Uterus (tissue), 4 donors: ENCODE measurements around the gene OR8K1. TPM values are rescaled to one million over a fixed set of nuclear protein-coding genes. Genes with fewer than 3 reads are reported as not detected.

Experiments
- DNase-seq, 2 donors: peaks; one replicate each; pipeline ENCODE4 v3.0.0-alpha.2; 2019 to 2020
- H3K27ac ChIP-seq, 2 donors: fragments of 200-600 bp; sonication (generic); 1 replicate in 1 of 2; 2 replicates in 1 of 2; pipeline ENCODE4 v1.5.1; 2016 to 2018
- H3K27me3 ChIP-seq, 2 donors: fragments of 200-600 bp; sonication (generic); one replicate each; pipeline ENCODE4 v1.5.1; 2018 to 2019; ENCODE audit warnings: control low read depth in 1 of 2
- H3K36me3 ChIP-seq, 2 donors: fragments of 200-600 bp; sonication (generic); one replicate each; pipeline ENCODE4 v1.5.1; 2019; ENCODE audit warnings: control low read depth in 1 of 2
- H3K4me1 ChIP-seq, 2 donors: fragments of 200-600 bp; sonication (generic); one replicate each; pipeline ENCODE4 v1.5.1; 2018 to 2019; ENCODE audit warnings: control low read depth in 1 of 2
- H3K4me3 ChIP-seq, 2 donors: fragments of 200-600 bp; sonication (generic); 1 replicate in 1 of 2; 2 replicates in 1 of 2; pipeline ENCODE4 v1.5.1; 2018 to 2019; ENCODE audit warnings: mild to moderate bottlenecking in 1 of 2
- H3K9me3 ChIP-seq, 2 donors: fragments of 200-600 bp; sonication (generic); one replicate each; pipeline ENCODE4 v1.5.1; 2019; ENCODE audit warnings: control low read depth in 1 of 2
- POLR2A ChIP-seq, 2 donors: fragments of 450-650 bp; IDR thresholded peaks; one replicate each; pipeline ENCODE4 v1.6.1; 2016; ENCODE audit warnings: antibody characterized with exemption in 2 of 2, mild to moderate bottlenecking in 1 of 2, moderate library complexity in 1 of 2
- intact Hi-C: fragments of 100-400 bp; cut with DNase I; formaldehyde crosslinking; loops from one replicate; pipeline ENCODE4 v1.15.1; 2023; ENCODE audit warnings: low total_unique reads
- total RNA-seq, 4 donors: library from RNA; depleted of rRNA in 3 of 4; stranded (reverse); fragments of >200 nt in 3 of 4; gene quantifications; one replicate each; pipeline versions ENCODE4 v1.1.0 to v1.2.4, GENCODE V29; 2014 to 2023
- TF ChIP-seq, protein P1 (sequence below), 4 experiments: fragments of 200-600 bp in 2 of 4; fragments of 450-650 bp in 2 of 4; sonication (generic) in 2 of 4; IDR thresholded peaks; one replicate each; pipeline ENCODE4 v1.5.1; 2016 to 2019; ENCODE audit warnings: antibody characterized with exemption in 4 of 4, mild to moderate bottlenecking in 2 of 4, moderate library complexity in 1 of 4
- donor health status: DM: yes; HTN: yes; CAD: no.

Gene OR8K1
- total RNA-seq, 4 donors from 2014 or later = not detected

- TF ChIP-seq, protein P1, sequence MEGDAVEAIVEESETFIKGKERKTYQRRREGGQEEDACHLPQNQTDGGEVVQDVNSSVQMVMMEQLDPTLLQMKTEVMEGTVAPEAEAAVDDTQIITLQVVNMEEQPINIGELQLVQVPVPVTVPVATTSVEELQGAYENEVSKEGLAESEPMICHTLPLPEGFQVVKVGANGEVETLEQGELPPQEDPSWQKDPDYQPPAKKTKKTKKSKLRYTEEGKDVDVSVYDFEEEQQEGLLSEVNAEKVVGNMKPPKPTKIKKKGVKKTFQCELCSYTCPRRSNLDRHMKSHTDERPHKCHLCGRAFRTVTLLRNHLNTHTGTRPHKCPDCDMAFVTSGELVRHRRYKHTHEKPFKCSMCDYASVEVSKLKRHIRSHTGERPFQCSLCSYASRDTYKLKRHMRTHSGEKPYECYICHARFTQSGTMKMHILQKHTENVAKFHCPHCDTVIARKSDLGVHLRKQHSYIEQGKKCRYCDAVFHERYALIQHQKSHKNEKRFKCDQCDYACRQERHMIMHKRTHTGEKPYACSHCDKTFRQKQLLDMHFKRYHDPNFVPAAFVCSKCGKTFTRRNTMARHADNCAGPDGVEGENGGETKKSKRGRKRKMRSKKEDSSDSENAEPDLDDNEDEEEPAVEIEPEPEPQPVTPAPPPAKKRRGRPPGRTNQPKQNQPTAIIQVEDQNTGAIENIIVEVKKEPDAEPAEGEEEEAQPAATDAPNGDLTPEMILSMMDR (IDR thresholded peaks at IDR 0.05) = no peak
Measured at GRCh38 chr11:56333156-56333555, 12.7 kb upstream of the OR8K1 start.

DNA sequence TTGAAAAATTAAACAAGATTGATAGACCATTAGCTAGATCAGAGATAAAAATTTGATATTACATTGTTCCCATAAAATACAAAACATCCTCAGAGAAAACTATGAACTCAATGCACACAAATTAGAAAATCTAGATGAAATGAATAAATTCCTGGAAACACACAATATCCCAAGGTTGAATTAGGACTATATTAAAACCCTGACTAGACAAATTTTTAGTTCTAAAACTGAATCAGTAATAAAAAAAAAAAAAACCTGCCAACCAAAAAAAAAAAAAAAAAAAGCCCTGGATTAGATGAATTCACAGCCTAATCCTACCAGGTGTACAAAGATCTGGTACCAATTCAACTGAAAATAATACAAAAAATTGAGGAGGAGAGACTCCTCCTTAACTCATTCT lies 5.5 kb upstream of the OR8K1 start:
- intact Hi-C loops = no loop called here
- TF ChIP-seq POLR2A (IDR thresholded peaks at IDR 0.05) = no peak
- TF ChIP-seq, protein P1 (IDR thresholded peaks at IDR 0.05) = no peak
- Histone ChIP-seq H3K36me3 (no peaks in the 10 kb centered on the region), H3K27ac (no peak overlapping the region), H3K4me3 (no peak overlapping the region), H3K4me1 (no peaks in the 10 kb centered on the region), H3K9me3 (no peaks in the 10 kb centered on the region), H3K27me3 (no peaks in the 10 kb centered on the region)
- no peak for DNase-seq

More at GRCh38 chr11:56333156-56333555, 12.7 kb upstream of the OR8K1 start:
- no peak for DNase-seq
- intact Hi-C loops = no loop called here
- no peaks in the 10 kb centered on the region for H3K36me3 ChIP-seq
- no peak overlapping the region for H3K4me3 ChIP-seq
- no peak overlapping the region for H3K27ac ChIP-seq
- H3K4me1 ChIP-seq = no peaks in the 10 kb centered on the region
- no peaks in the 10 kb centered on the region for H3K27me3 ChIP-seq
- H3K9me3 ChIP-seq = no peaks in the 10 kb centered on the region

- H3K27me3 ChIP-seq = no peaks in the 10 kb centered on the region
- H3K4me3 ChIP-seq = no peak within 1 kb of the TSS
- no peaks in the 10 kb centered on the region for H3K4me1 ChIP-seq
- TF ChIP-seq, protein P1 (IDR thresholded peaks at IDR 0.05) = no peak
- no peak for TF ChIP-seq POLR2A (IDR thresholded peaks at IDR 0.05)
- no peaks in the 10 kb centered on the region for H3K9me3 ChIP-seq
- no peaks in the 10 kb centered on the region for H3K36me3 ChIP-seq
- intact Hi-C loops = no loop called here
- no peak for DNase-seq
- no peak within 1 kb of the TSS for H3K27ac ChIP-seq
Measured at GRCh38 chr11:56353991-56354390, 8.2 kb downstream of the OR8K1 start, which contains the start of gene OR8J1. Gene OR8J1 (plus strand): TSS chr11:56354291. CDS start chr11:56360247, 5,956 bp downstream.

DNA sequence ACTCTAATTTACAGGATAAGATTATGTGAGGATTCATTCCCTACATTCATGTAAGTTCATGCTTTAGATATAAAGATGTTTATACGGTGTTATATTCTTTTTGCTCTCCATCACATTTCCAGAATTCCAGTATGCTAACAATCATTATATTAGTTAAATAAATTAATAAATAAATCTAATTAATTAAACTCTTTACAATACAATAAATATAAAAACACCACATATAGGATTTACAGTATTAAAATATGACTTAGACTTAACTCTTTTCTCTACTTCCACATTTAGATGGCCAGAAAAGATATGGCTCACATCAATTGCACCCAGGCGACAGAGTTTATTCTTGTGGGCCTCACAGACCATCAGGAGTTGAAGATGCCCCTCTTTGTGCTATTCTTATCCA lies 29.5 kb downstream of the OR8K1 start, which contains the start of gene OR8U1:
Gene OR8U1 (plus strand): TSS at position 301 of the 400 bp plus-strand sequence. CDS start 0 bp downstream, at position 301.
- Histone ChIP-seq H3K27me3 (no peaks in the 10 kb centered on the region), H3K4me3 (no peak within 1 kb of the TSS), H3K27ac (no peak within 1 kb of the TSS), H3K4me1 (no peaks in the 10 kb centered on the region), H3K36me3 (no peaks in the 10 kb centered on the region), H3K9me3 (no peaks in the 10 kb centered on the region)
- intact Hi-C loops = no loop called here
- DNase-seq = no peak
- TF ChIP-seq, protein P1 (IDR thresholded peaks at IDR 0.05) = no peak
- no peak for TF ChIP-seq POLR2A (IDR thresholded peaks at IDR 0.05)

GRCh38 chr11:56380120-56380519 lies 34.3 kb downstream of the OR8K1 start:
- Histone ChIP-seq H3K9me3 (no peaks in the 10 kb centered on the region), H3K27me3 (no peaks in the 10 kb centered on the region), H3K27ac (no peak overlapping the region), H3K4me1 (no peaks in the 10 kb centered on the region), H3K4me3 (no peak overlapping the region), H3K36me3 (no peaks in the 10 kb centered on the region)
- DNase-seq = no peak
- TF ChIP-seq POLR2A (IDR thresholded peaks at IDR 0.05) = no peak
- TF ChIP-seq, protein P1 (IDR thresholded peaks at IDR 0.05) = no peak
- intact Hi-C loops = no loop called here
